ENCODE measurements around the gene MDH1. TPM values are rescaled to one million over a fixed set of nuclear protein-coding genes. Genes with fewer than 3 reads are reported as not detected.
"Not testable (repeated sequence)": the region's sequence is repeated elsewhere in the genome, so short reads cannot be mapped to it uniquely, and the experiment has no call there.

The MDH1 gene
- 112 TPM for total RNA-seq

DNA sequence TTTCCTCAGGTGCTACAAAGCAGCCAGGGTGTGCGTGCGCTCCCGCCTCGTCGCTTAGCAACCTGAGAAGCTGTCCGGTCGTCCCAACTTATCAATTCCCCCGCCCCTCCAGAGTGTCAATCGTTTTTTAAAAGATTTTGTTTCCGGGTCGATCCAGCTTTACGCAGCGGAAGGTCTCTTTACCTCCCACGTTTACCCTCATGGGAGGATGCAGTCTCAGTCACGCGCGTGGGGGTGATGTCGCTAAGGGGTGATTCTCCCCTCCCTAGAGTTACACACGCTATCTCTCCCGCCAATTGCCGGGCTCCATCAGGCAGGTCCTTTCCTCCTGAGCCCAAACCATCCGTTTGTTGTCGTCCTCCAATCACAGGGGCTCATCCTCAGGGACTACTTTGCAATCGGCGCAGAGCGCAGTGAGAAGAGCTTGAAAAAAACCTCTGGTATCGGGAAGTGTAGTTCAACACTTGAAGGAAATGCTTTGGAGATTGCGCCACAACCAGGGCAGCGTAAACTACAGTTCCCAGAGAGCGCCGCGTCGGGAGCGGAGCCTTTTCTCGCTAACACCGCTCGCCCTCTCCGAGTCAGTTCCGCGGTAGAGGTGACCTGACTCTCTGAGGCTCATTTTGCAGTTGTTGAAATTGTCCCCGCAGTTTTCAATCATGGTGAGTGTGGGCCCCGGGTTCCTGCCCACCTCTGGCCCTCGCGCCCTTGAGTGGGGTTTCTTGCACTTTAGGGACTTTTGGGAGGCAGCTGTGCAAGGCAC lies at the start of gene MDH1, which contains the start of gene WDPCP:
Gene MDH1, plus strand, starts transcription at position 579 of the 763 bp plus-strand sequence. Its CDS starts 81 bp downstream, at position 660.
Gene WDPCP, minus strand, starts transcription at position 93 of the 763 bp plus-strand sequence. CDS start 206 bp downstream, outside the sequence.
- DNase-seq (ENCODE audit: low spot score) (peak; percentile 96), ATAC-seq (peak; percentile 89)

DNA sequence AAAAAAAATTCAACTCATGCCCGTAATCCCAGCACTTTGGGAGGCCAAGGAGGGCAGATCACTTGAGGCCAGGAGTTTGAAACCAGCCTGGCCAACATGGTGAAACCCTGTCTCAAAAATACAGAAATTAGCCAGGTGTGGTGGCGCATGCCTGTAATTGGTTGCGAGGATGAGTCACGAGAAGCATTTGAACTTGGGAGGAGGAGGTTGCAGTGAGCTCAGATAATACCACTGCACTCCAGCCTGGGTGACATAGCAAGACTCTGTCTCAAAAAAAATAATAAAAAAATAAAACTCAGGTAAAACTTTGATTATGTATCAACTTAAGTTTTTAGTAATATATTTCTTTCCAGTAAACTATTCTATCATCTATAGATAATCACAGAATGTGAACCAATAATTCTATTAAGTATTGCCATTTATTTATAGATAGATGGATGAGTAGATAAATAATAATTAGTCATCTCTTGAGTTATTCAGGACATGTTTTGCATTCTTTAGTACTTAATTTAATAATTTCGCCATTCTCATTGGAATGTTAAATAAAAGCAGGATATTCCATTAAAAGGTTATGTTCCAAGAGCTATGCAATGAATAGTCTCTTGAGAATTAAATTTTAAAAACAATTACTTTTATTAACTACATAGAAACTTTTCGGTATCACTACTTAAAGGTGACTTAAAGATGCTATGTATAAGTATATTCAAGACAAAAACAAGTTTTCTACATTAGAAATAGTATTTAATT lies 49.2 kb upstream of the MDH1 start:
- ATAC-seq, result no peak

DNA sequence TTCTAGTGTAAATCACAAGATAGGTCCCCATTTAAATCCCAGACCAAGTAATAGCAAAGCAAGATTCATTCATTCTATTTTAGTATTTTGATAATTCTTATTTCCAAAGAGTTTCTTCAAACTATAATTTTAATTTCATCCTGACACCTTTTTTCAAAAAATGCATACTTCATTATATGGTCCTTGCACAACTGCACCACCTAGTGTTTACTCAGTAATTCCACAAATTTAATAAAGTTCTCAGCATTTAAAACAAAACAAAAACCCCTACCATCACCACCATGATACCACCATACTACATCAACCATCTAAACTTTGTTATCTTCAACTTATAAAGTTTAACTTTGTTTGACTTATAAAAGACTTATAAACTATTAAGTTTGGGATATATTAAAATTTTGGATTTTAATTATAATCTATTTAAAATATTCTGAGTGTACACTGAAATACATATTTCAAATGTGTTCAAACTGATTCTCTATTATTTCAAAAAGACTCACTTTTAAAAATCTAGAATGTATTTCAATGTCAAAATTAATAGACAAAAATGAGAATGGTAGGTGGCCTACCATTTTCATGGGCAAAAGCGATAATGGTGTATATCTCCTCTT lies 44.6 kb upstream of the MDH1 start:
- peak; percentile 27 for ATAC-seq
- DNase-seq (ENCODE audit: low spot score), result no peak

More for the DNA sequence above, 49.2 kb upstream of the MDH1 start:
- DNase-seq (ENCODE audit: low spot score), result no peak

DNA sequence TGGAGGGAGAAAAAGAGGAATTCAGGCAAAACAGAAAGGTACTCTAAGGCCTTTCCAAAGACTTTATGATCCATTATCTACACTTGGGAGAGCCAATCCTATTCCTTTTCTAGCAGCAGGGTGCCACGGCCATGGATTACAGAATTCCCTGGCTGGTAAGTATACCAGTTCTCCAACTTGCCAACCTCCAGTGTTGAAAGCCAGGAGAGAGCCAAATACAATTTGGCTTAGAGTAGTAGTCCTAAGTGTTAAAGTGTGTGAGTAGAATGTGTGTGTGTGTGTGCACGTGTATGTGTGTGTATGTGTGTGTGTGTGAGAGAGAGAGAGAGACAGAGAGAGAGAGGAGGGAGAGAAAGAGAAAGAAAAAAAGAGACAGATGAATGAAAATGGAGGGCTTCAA lies 43.7 kb upstream of the MDH1 start:
- ATAC-seq (no peak), DNase-seq (ENCODE audit: low spot score) (no peak)

DNA sequence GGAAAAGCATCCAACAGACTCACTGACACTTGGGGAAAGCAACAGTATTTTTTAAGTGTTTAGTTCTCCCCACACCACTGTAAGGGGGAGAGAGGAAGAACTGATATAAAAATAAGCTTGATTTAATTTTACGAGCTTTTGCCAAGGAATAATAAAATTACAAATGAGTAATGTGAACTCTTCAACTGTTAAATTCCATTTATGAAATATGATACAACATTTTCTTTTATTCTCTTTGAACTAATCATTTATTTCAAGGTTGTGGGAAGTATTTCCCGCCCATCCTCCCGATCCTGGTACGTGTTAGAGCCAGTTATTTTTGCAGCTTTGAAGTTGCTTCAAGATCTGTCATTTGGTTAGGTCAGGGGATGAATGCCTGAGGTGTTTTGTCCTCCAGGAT lies 35.7 kb upstream of the MDH1 start:
- ATAC-seq (no peak), DNase-seq (ENCODE audit: low spot score) (no peak)

DNA sequence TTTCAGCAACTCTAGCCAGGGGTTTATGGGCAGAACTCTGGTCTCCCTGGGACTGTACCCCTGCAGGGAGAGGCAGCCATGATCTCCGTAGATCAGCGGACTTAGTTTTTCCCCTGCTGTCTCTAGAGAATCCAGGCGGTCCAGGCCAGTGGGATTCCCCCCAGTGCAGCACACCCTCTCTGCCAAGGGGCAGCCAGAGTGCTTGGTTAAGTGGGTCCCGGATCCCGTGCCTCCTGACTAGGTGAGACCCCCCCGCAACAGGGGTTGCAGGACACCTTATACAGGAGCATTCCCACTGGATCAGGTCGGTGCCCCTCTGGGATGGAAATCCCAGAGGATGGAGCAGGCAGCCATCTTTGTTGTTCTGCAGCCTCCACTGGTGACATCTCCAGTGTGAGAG lies 33.5 kb upstream of the MDH1 start:
- ATAC-seq (no peak), DNase-seq (ENCODE audit: low spot score) (no peak)

DNA sequence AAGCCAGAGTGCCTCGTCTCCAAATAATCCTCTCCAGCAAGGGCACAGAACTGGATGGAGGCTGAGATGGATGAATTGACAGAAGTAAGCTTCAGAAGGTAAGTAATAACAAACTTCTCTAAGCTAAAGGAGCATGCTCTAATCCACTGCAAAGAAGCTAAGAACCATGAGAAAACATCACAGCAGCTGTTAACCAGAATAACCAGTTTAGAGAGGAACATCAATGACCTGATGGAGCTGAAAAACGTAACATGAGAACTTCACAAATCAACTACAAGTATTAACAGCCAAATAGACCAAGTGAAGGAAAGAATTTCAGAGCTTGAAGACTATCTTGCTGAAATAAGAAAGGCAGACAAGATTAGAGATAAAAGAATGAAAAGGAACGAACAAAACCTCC lies 32.8 kb upstream of the MDH1 start:
- ATAC-seq (no peak), DNase-seq (ENCODE audit: low spot score) (no peak)

DNA sequence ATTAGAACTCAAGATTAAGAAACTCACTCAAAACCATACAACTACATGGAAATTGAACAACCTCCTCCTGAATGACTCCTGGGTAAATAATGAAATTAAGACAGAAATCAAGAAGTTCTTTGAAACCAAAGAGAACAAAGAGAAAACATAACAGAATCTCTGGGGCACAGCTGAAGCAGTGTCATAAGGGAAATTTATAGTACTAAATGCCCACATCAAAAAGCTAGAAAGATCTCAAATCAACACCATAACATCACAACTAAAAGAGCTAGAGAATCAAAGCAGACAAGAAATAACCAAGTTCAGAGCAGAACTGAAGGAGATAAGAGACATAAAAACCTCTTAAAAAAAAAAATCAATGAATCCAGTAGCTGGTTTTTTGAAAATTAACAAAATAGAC lies 30.9 kb upstream of the MDH1 start:
- DNase-seq (ENCODE audit: low spot score); ATAC-seq: not testable (repeated sequence)

DNA sequence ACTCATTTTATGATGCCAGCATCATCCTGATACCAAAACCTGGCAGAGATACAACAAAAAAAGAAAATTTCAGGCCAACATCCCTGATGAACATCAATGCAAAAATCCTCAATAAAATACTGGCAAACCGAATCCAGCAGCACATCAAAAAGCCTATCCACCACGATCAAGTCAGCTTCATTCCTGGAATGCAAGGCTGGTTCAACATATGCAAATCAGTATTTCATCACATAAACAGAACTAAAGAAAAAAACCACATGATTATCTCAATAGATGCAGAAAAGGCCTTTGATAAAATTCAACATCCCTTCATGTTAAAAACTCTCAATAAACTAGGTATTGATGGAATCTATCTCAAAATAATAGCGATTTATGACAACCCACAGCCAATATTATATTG lies 29.8 kb upstream of the MDH1 start:
- ATAC-seq; DNase-seq (ENCODE audit: low spot score): not testable (repeated sequence)

DNA sequence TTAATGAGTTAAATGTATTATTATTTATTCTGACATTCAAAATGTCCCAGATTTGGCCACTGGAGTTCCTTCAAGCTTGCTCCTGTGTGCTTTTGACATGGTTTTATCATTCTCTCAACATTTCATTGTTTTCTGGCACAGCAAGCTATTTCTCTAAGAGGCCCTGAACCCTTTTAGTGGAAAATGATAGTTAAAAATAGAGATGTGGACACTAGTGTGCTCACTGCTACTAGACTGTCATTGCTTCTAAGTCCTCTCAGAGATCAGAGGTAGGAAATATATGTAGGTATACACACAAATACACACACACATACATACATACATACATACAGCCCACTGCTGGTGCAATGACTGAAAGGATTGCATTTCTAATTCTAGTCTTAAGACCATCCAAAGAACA lies 26.0 kb upstream of the MDH1 start:
- ATAC-seq (no peak), DNase-seq (ENCODE audit: low spot score) (no peak)

DNA sequence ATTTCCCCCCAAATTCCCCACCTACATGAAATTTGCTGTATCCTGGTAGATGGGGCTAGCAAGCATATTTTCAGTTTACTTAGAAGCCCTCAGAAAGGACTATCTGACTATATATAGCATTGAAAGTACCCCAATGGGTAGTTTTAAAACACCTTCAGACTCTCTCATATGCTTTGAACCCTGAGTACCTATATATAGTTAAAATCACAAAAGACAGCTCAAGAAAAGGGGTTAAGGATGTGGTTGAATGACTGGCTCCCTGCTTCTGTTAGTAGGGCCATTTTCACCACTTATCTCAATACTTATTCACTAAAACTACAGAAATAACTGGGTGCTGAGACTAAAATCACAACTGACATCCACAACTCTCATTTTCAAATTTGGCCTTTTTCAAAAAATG lies 19.0 kb upstream of the MDH1 start:
- DNase-seq (ENCODE audit: low spot score) (no peak), ATAC-seq (no peak)

DNA sequence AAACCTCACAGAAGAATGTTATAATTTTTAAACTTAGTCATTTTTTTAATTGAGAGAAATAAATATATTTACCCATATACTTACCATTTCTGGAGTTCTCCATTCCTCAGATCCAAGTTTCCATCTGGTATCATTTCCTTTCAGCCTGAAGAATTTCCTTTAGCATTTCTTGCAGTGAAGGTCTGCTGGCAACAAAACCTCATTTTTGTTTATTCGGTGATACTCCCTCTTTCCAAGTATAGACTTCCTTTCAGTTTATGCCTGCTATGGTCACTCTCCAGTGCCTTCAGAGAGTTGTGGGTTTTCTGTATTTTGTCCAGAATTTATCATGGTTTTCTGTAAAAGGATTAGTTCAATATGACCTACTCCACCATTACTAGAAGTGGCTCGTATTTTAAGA lies 17.5 kb upstream of the MDH1 start:
- ATAC-seq, result no peak
- DNase-seq (ENCODE audit: low spot score), result no peak

DNA sequence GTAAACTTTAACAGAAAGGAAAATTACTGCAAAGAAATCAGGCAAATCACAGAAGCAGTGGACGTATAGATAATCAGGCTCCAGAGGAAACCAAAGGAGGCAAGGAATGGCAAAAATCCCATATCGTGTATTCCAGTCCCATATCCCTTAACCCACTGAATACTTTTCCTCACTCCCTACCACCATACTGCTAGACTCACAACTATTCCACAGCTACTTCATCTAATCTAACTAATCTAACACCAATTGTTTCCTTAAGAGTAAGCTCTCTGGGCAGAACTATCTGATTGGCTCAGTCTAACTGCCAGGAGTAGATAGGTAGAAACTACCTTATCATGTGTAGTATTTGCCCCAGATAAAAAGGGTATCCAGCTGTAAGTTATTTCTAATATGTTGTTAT lies 16.8 kb upstream of the MDH1 start:
- DNase-seq (ENCODE audit: low spot score) (no peak), ATAC-seq (no peak)

DNA sequence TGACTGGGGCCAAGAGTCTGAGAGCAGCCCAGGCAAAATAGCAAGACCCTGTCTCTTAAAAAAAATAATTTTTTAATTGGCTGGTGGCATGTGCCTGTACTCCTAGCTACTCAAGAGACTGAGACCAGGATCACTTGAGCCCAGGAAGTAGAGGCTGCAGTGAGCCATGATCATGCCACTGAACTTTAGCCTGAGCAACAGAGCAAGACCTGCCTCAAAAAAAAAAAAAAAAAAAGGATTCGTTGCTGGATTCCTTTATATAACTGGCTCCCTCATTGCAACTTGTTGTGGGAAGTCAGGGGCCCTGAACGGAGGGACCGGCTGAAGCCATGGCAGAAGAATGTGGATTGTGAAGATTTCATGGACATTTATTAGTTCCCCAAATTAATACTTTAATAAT lies 15.7 kb upstream of the MDH1 start:
- DNase-seq (ENCODE audit: low spot score); ATAC-seq: not testable (repeated sequence)

DNA sequence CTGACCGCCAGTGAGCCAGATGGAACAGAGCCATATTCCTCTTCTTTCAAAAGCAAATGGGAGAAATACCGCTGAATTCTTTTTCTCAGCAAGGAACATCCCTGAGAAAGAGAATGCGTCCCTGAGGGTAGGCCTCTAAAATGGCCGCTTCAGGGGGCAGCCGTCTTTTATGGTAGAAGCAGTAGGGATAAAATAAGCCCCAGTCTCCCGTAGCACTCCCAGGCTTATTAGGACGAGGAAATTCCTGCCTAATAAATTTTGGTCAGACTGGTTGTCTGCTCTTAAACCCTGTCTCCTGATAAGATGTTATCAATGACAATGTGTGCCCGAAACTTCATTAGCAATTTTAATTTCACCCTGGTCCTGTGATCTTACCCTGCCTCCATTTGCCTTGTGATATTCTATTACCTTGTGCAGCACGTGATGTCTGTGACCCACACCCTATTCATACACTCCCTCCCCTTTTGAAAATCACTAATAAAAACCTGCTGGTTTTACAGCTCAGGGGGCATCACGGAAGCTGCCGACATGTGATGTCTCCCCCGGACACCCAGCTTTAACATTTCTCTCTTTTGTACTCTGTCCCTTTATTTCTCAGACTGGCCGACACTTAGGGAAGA lies 14.9 kb upstream of the MDH1 start:
- not testable (repeated sequence) for DNase-seq (ENCODE audit: low spot score); ATAC-seq

DNA sequence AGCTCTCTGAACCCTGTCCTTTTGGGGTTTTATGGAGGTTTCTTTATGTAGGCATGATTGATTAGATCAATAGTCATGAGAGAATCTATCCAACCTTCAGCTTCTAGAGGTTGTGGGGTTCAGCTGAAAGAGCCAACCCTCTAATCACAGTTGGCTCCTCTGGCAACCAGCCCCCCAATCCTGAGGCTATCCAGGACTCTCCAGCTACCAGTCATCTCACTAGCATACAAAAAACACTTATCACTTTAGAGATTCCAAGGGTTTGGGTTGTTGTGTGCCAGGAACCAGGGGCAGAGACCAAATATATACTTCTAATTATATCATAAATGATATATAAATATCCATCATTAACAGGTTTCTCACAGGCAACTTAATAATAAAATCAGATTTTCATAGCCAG lies 12.2 kb upstream of the MDH1 start:
- ATAC-seq, result no peak
- no peak for DNase-seq (ENCODE audit: low spot score)

DNA sequence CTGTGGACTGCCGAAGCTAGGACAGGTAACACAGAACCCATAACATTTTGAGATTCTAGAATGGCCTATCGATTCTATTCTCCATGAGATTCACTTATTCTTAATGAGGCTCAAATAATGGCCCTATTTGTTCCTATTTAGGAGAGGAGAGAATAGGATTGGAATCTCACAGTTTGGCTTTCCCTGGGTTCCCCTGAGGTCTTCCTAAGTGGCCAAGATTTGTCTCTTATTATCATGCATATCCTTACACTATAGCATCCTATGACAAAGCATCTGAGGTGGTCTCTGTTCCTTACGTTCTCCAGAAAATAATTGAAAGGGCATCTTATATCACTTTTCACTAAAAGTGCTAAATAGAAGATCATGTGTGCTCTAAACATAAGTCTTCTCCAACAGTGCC lies 10.0 kb upstream of the MDH1 start:
- ATAC-seq, result no peak
- no peak for DNase-seq (ENCODE audit: low spot score)

DNA sequence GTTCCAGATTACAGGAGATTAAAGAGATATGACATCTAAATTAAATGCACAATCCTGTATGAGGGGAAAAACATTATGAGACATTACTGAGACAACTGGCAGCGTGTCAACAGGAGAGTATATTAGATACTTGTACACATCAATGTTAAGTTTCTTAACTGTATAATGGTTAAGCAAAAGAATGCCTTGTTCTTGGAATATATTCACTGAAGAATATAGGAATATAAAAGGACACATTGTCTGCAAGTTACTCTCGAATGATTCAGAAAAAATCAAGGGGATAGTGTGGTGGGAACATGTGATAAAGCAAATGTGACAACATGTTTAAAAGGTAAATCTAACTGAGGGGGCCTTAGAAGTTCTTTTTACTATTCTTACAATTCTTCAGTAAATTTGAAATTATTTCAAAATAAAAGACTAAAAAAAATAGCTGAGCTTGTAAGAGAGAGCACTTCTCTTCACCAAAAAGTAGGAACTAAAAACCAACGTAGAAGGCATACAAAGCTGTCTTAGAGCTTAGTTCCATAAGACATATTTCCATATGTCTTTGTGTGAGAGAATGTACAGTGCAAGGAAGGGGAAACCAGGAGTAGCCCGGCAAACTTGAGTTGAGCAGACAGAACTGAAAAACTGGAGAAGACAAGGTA lies 8.0 kb upstream of the MDH1 start:
- no peak for ATAC-seq

DNA sequence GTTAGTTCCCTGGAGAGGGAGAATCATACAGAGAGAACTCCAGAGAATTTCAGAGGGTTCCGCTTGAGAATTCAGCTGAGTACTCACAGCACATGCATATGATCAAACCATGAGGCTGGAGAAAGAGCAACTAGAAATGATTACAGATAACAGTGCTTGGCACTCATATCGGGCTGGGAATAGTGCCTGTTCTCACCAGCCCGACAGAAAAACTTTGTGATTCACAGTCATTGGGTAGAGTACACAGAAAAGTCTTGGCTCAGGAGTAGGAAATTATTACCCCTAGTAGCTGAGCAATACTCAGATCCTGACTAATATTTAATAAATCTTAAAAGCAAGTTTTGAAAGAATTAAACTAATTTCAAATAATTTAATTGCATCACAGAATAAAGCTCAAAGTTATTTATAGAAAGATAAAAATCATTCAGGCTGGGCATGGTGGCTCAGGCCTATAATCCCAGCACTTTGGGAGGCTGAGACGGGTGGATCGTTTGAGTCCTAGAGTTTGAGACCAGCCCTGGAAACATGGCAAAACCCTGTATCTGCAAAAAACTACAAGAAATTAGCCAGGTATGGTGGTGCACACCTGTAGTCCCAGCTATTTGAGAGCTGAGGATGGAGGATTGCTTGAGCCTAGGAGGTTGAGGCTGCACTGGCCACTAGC lies 7.3 kb upstream of the MDH1 start:
- peak; percentile 70 for DNase-seq (ENCODE audit: low spot score)

More for the DNA sequence above, 8.0 kb upstream of the MDH1 start:
- DNase-seq (ENCODE audit: low spot score), result no peak

DNA sequence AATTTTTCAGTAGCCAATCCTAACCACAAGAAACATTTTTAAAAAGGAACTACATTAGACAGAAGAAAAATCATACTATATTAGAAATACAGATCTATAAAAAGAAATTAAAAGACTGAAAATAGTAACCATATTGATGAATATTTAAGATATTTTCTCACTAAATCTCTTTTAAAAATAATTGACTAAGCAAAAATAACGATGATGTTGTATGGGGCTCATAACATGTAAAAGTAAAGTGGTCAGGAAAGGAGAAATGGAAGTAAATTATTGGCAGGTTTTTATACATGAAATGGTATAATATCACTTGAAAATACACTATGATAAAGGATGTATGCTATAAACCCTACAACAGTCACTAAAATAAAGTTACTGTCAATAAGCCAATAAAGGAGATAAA lies 5.9 kb upstream of the MDH1 start:
- DNase-seq (ENCODE audit: low spot score) (no peak), ATAC-seq (no peak)

More for the DNA sequence above, 7.3 kb upstream of the MDH1 start:
- ATAC-seq, result peak; percentile 98
